Epidermal melanocyte (primary cell): ENCODE measurements around the gene PTGER3.

Experiments used
- DNase-seq: peaks from one replicate; pipeline ENCODE4 v3.0.0; 2011; ENCODE audit warnings: low spot score; ENCODE audit not compliant: insufficient read length

Gene PTGER3

GRCh38 chr1:71047635-71048607, at the start of gene PTGER3:
TSS of gene PTGER3 (minus strand) at chr1:71047816. CDS start at chr1:71047577, 239 bp downstream.
- DNase-seq: no peak

- DNase-seq: no peak
These were observed 47.3 kb upstream of the PTGER3 start for GRCh38 chr1:71094913-71095312.

GRCh38 chr1:71093938-71094337, 46.3 kb upstream of the PTGER3 start:
- DNase-seq: no peak

- no peak for DNase-seq
These were observed 42.1 kb upstream of the PTGER3 start for GRCh38 chr1:71089536-71090270.

- no peak for DNase-seq
These were observed 41.1 kb upstream of the PTGER3 start for GRCh38 chr1:71088645-71089287.

GRCh38 chr1:71087713-71088112, 40.1 kb upstream of the PTGER3 start:
- no peak for DNase-seq

GRCh38 chr1:71087060-71087459, 39.4 kb upstream of the PTGER3 start:
- no peak for DNase-seq

GRCh38 chr1:71086331-71086730, 38.7 kb upstream of the PTGER3 start:
- DNase-seq: no peak

- DNase-seq: no peak
These were observed 35.7 kb upstream of the PTGER3 start for GRCh38 chr1:71083271-71083670.

GRCh38 chr1:71081697-71082080, 34.1 kb upstream of the PTGER3 start:
- no peak for DNase-seq

GRCh38 chr1:71080739-71081696, 33.4 kb upstream of the PTGER3 start, which contains the start of gene ZRANB2:
TSS of gene ZRANB2 (minus strand) at chr1:71081035. CDS start at chr1:71080995, 40 bp downstream.
- DNase-seq: peak; percentile 81

- no peak for DNase-seq
These were observed 32.7 kb upstream of the PTGER3 start for GRCh38 chr1:71080230-71080738.

- DNase-seq: no peak
These were observed 27.1 kb upstream of the PTGER3 start for GRCh38 chr1:71074681-71075080.

- DNase-seq: no peak
These were observed 24.7 kb upstream of the PTGER3 start for GRCh38 chr1:71072273-71072672.

- no peak for DNase-seq
These were observed 24.1 kb upstream of the PTGER3 start for GRCh38 chr1:71071720-71072119.

GRCh38 chr1:71068325-71069240, 21.0 kb upstream of the PTGER3 start:
- DNase-seq: no peak

GRCh38 chr1:71054791-71055190, 7.2 kb upstream of the PTGER3 start:
- DNase-seq: no peak

- DNase-seq: no peak
These were observed 6.7 kb upstream of the PTGER3 start for GRCh38 chr1:71054281-71054731.

GRCh38 chr1:71053758-71054157, 6.1 kb upstream of the PTGER3 start:
- DNase-seq: no peak
